HL-60 (cell line): Measurements from ENCODE around the gene ZFHX3.

Source experiments
- DNase-seq, 2 experiments: peaks; one replicate each; pipeline ENCODE4 v3.0.0-alpha.2; 2010 to 2020; ENCODE audit warnings: low read depth in 1 of 2, low spot score in 1 of 2
- H3K27ac ChIP-seq: fragments of 250-450 bp; sonication (Bioruptor Pico); replicated peaks from 2 replicates; pipeline ENCODE4 v1.5.1; 2020; ENCODE audit warnings: mild to moderate bottlenecking, moderate library complexity
- H3K27me3 ChIP-seq: fragments of 250-450 bp; sonication (Bioruptor Pico); 2 replicates; pipeline ENCODE4 v1.5.1; 2021; ENCODE audit warnings: mild to moderate bottlenecking, moderate library complexity; ENCODE audit not compliant: insufficient read depth, poor library complexity, severe bottlenecking
- H3K4me3 ChIP-seq: replicated peaks from 2 replicates; pipeline ENCODE4 v1.5.1; 2011; ENCODE audit warnings: mild to moderate bottlenecking, control low read depth, low read length; ENCODE audit not compliant: insufficient read depth
- GABPA ChIP-seq: IDR thresholded peaks from 2 replicates; pipeline ENCODE4 v1.6.1; 2012; ENCODE audit warnings: low read depth
- POLR2AphosphoS5 ChIP-seq: IDR thresholded peaks from 2 replicates; pipeline ENCODE4 v1.6.1; 2012; ENCODE audit warnings: low read depth
- SPI1 ChIP-seq: IDR thresholded peaks from 2 replicates; pipeline ENCODE4 v1.6.1; 2012; ENCODE audit warnings: low read depth, mild to moderate bottlenecking, borderline replicate concordance
- TF ChIP-seq, protein P1 (sequence below): IDR thresholded peaks from 2 replicates; pipeline ENCODE4 v1.6.1; 2012; ENCODE audit warnings: low read depth; ENCODE audit not compliant: insufficient replicate concordance
- TF ChIP-seq, protein P2 (sequence below): IDR thresholded peaks from one replicate; pipeline ENCODE4 v1.5.1; 2011; ENCODE audit warnings: low read length, control low read depth, inconsistent platforms; ENCODE audit not compliant: insufficient read depth

Gene ZFHX3

DNA sequence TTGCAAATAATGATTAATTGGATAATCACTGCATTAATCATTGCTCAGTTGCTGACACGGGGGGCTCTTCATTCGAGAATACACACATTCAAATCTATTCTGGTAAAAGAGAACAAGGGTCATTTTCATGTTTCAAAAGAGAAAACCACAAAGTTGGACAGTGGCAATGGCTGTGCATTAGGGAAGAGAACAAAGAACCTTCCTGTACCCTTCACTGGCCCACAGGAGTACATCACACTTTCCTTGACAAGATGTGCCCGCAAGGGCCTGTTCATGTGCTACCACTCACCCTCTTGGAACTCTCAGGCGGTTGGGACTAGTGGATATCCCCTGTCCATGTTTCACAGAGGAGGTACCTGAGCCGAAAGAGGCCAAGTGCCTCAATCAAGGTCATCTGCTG, 223.2 kb downstream of the ZFHX3 start:
- no peak for TF ChIP-seq GABPA
- TF ChIP-seq, protein P1, sequence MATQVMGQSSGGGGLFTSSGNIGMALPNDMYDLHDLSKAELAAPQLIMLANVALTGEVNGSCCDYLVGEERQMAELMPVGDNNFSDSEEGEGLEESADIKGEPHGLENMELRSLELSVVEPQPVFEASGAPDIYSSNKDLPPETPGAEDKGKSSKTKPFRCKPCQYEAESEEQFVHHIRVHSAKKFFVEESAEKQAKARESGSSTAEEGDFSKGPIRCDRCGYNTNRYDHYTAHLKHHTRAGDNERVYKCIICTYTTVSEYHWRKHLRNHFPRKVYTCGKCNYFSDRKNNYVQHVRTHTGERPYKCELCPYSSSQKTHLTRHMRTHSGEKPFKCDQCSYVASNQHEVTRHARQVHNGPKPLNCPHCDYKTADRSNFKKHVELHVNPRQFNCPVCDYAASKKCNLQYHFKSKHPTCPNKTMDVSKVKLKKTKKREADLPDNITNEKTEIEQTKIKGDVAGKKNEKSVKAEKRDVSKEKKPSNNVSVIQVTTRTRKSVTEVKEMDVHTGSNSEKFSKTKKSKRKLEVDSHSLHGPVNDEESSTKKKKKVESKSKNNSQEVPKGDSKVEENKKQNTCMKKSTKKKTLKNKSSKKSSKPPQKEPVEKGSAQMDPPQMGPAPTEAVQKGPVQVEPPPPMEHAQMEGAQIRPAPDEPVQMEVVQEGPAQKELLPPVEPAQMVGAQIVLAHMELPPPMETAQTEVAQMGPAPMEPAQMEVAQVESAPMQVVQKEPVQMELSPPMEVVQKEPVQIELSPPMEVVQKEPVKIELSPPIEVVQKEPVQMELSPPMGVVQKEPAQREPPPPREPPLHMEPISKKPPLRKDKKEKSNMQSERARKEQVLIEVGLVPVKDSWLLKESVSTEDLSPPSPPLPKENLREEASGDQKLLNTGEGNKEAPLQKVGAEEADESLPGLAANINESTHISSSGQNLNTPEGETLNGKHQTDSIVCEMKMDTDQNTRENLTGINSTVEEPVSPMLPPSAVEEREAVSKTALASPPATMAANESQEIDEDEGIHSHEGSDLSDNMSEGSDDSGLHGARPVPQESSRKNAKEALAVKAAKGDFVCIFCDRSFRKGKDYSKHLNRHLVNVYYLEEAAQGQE = no peak
- TF ChIP-seq, protein P2, sequence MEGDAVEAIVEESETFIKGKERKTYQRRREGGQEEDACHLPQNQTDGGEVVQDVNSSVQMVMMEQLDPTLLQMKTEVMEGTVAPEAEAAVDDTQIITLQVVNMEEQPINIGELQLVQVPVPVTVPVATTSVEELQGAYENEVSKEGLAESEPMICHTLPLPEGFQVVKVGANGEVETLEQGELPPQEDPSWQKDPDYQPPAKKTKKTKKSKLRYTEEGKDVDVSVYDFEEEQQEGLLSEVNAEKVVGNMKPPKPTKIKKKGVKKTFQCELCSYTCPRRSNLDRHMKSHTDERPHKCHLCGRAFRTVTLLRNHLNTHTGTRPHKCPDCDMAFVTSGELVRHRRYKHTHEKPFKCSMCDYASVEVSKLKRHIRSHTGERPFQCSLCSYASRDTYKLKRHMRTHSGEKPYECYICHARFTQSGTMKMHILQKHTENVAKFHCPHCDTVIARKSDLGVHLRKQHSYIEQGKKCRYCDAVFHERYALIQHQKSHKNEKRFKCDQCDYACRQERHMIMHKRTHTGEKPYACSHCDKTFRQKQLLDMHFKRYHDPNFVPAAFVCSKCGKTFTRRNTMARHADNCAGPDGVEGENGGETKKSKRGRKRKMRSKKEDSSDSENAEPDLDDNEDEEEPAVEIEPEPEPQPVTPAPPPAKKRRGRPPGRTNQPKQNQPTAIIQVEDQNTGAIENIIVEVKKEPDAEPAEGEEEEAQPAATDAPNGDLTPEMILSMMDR = no peak
- no peak for TF ChIP-seq SPI1
- no peak overlapping the region for H3K27ac ChIP-seq

DNA sequence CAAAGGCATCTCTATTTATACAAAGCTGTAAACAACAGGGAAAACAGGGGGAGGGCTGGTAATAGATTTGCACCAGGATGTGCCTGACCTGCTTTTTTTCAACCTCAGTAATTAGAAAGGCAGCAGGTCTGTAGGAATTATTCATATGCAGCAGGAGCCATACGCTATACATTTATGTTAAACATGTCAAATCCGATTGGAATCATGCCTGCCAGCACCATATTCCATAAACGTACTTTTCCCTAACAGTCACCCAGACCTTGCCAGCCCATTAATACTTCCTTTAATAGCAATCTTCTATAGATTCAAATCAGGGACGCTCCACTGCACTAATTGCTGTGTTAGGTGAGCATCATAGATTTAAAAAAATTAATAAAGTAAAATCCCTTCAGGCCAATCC, 223.9 kb downstream of the ZFHX3 start:
- TF ChIP-seq, protein P1 = no peak
- TF ChIP-seq GABPA (no peak), POLR2AphosphoS5 (no peak), SPI1 (no peak)
- TF ChIP-seq, protein P2 = no peak
- no peak for DNase-seq
- no peak overlapping the region for H3K27ac ChIP-seq
- H3K27me3 ChIP-seq = no peaks in the 10 kb centered on the region
- no peak overlapping the region for H3K4me3 ChIP-seq

More for the DNA sequence above, 223.2 kb downstream of the ZFHX3 start:
- DNase-seq = no peak
- H3K27me3 ChIP-seq = no peaks in the 10 kb centered on the region
- H3K4me3 ChIP-seq = no peak overlapping the region

DNA sequence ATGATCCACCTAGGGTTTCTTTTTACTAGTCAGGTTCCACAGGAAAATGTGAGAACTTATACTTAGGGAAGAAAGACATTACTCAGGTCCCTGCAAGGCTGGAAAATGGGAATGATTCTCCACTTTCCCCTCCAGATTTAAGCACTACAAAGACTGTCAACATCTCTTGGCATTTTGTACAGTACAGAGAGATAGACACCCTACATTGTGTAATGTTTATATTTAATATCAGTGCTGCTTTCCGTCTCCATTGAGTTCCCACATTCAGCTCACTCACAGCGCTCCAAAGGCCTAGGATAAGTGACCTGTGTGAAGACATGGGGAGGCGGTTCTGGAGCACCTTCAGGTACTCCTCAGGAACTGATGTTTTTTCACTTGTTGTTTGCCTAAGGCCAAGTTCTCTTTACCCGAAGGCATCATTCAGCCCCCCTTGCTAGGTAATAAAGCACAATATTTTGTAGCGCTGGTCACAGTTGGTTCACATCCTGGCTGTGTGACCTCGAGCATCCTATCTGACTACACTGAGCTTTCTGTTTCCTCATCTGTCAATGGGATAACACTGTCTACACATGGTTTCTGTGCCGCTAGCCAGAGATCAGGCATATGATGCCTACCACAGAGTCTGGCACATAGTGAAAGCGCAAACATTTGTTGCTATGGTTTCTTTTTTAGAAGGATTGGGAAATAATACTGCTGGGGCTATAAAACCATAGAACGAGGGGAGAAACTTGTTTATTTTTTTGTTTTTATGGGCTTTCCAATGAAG, 226.6 kb downstream of the ZFHX3 start:
- H3K4me3 ChIP-seq = no peak overlapping the region
- no peak overlapping the region for H3K27ac ChIP-seq
- TF ChIP-seq, protein P1 = no peak
- TF ChIP-seq GABPA = no peak
- TF ChIP-seq POLR2AphosphoS5 = no peak
- no peak for TF ChIP-seq SPI1
- TF ChIP-seq, protein P2 = no peak
- no peaks in the 10 kb centered on the region for H3K27me3 ChIP-seq
- no peak for DNase-seq
